Large intestine (tissue), 3 donors: ENCODE data around the gene IGSF9B. TPM values are rescaled to one million over a fixed set of nuclear protein-coding genes. Genes with fewer than 3 reads are reported as not detected.

Source experiments
- DNase-seq, 2 donors: peaks; one replicate each; pipeline versions ENCODE4 v3.0.0 to v3.0.0-alpha.2; 2013
- H3K27ac ChIP-seq: one replicate; pipeline ENCODE4 v1.5.1; 2013; ENCODE audit warnings: low read length
- H3K27me3 ChIP-seq: 2 replicates; pipeline ENCODE4 v1.6.1; 2013; ENCODE audit warnings: low read length; ENCODE audit not compliant: control insufficient read depth, insufficient read depth
- H3K36me3 ChIP-seq: 2 replicates; pipeline ENCODE4 v1.6.1; 2013; ENCODE audit warnings: low read length; ENCODE audit not compliant: control insufficient read depth, insufficient read depth
- H3K4me1 ChIP-seq: one replicate; pipeline ENCODE4 v1.6.1; 2013; ENCODE audit warnings: low read length; ENCODE audit not compliant: control insufficient read depth, insufficient read depth
- H3K4me3 ChIP-seq: one replicate; pipeline ENCODE4 v1.5.1; 2013; ENCODE audit warnings: low read length
- H3K9me3 ChIP-seq: one replicate; pipeline ENCODE4 v1.6.1; 2013; ENCODE audit warnings: mild to moderate bottlenecking, low read depth, low read length, moderate library complexity; ENCODE audit not compliant: control insufficient read depth
- WGBS: methylation state at CpG from one replicate; pipeline ENCODE4 v1.1.5; 2013; ENCODE audit warnings: low lambda C conversion rate; ENCODE audit not compliant: insufficient coverage; 5-methylcytosine and 5-hydroxymethylcytosine counted together
- polyA plus RNA-seq: library from polyadenylated mRNA; unstranded; fragments of 120-200 nt; gene quantifications from one replicate; pipeline ENCODE4 v1.2.1, GENCODE V29; 2013

IGSF9B gene
- polyA plus RNA-seq, 1 donor: 9.0 TPM

DNA sequence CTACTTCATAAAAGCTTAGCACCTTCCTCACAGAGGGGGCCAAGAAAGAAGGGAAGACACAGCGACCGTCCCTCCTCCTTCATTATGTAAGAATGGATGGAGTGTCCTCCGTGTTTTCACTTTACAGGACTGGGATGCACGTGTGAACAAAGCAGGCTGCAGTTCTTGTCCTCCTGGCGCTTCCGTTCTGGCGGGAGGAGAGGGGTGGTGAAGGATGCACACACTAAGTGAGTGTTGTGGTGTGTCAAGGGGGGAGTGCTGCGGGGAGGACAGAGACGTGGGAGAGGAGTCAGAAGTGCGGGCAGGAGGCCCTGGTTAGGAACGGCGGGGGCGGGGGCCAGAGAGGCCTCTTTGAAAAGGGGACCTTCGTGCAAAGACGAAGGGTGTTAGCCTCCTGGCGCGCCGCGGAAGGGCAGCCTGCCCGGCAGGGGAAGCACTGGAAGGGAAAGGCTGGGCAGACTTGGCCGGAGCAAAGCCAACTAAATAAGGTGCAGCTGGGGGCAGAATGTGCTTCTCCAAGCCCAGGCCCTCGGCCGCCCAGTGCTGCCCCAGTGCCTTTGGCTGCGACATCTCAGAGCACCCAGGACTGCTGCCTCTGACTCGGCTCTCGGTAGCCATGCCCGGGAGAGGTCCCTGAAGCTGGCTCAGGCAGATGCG lies 27.0 kb upstream of the IGSF9B start:
- no CpG with 5 or more reads among the region's 28 CpGs for WGBS
- no peak for DNase-seq
- Histone ChIP-seq H3K4me1 (no peaks in the 10 kb centered on the region), H3K27ac (no peak overlapping the region), H3K27me3 (peaks cover 9% of the 10 kb centered on the region), H3K36me3 (no peaks in the 10 kb centered on the region), H3K9me3 (no peaks in the 10 kb centered on the region), H3K4me3 (no peak overlapping the region)

DNA sequence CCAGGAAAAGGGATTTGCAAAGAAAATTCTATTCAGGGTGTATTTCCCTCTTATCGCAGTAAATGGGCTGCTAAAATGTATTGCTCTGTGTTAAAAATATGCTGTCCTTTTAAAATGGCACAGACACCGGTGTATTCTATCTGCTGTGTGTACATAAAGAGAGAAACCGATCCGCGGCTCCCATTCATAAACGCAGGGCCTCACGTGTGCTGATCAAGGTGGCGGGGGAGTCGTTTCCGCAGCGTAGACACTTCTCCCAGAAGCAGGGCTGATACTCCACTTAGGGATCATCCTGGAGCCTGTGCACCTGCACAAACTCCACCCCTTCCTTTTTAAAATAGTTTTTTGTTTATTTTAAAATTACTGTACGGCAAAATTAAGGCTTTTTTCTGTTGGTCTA lies 26.1 kb upstream of the IGSF9B start:
- no peak overlapping the region for H3K27ac ChIP-seq
- no peaks in the 10 kb centered on the region for H3K36me3 ChIP-seq
- H3K4me1 ChIP-seq: no peaks in the 10 kb centered on the region
- DNase-seq: no peak
- peaks cover 11% of the 10 kb centered on the region for H3K27me3 ChIP-seq
- no peaks in the 10 kb centered on the region for H3K9me3 ChIP-seq
- 43% methylated on average over 1 of the region's 12 CpGs for WGBS
- no peak overlapping the region for H3K4me3 ChIP-seq

DNA sequence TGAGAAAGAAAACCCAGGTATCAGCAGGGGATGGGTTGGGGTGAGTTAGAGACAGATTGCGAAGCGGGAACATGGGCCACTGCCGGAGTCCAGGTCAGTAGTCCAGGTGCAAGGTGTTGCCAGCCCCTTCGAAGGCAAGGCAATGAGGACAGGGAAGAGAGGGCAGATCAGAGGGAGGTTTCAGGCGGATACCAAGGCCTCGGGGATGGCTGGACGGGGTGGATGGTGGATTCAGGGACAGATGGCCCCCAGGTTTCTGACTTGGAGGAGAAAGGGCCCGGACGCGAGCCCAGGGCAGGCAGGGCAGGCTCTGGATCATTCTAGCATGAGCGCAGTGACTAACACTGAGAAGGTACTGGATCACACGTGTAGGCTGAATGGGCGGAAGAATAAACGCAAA lies 25.4 kb upstream of the IGSF9B start:
- no peak overlapping the region for H3K4me3 ChIP-seq
- 80% methylated on average over 1 of the region's 14 CpGs for WGBS
- H3K9me3 ChIP-seq: no peaks in the 10 kb centered on the region
- H3K27me3 ChIP-seq: peaks cover 17% of the 10 kb centered on the region
- no peak overlapping the region for H3K27ac ChIP-seq
- no peak for DNase-seq
- H3K36me3 ChIP-seq: no peaks in the 10 kb centered on the region
- H3K4me1 ChIP-seq: no peaks in the 10 kb centered on the region

DNA sequence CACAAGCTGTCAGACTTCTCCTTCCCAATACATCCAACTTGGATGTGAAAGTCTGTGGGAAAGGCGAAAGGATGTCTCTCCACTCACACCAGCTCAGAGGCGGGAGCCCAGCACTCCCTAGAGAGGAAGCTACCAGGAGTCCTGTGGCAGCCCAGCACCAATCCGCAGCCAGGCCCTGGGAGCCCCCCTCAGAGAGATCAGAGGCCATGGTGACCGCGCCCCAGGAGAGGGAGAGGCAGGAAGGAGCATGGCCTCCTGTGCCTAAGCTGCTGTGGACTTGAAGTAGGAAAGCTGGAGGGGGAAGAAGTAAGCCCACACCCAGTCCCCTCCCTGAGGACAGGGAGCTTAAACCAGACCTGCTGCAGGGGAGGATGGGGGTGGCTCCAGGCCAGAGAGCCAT lies 24.4 kb upstream of the IGSF9B start:
- no peak overlapping the region for H3K27ac ChIP-seq
- WGBS: no CpG with 5 or more reads among the region's 5 CpGs
- H3K4me1 ChIP-seq: no peaks in the 10 kb centered on the region

DNA sequence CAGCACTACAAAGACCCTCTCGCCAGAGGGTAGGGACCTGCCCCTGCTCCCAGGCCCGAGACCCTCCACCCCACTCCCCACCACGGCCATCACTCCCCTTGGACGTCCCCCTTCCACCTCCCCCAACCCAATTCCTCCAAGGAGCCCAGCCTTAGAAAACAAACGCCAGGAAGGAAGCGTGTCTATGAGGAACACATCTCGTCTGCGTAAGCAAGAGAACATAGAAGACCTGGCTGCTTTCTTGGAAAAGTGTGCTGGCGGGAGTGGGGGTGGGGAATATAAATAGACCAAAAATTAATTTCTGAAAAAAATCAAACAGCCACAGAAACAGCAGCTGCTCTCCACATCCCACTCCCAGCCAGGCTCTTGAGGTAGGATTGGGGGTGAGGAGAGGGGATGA lies 23.9 kb upstream of the IGSF9B start:
- no peaks in the 10 kb centered on the region for H3K9me3 ChIP-seq
- peaks cover 20% of the 10 kb centered on the region for H3K27me3 ChIP-seq
- WGBS: 80% methylated on average over 1 of the region's 9 CpGs
- no peak overlapping the region for H3K4me3 ChIP-seq
- no peaks in the 10 kb centered on the region for H3K36me3 ChIP-seq
- no peak for DNase-seq
- no peaks in the 10 kb centered on the region for H3K4me1 ChIP-seq
- no peak overlapping the region for H3K27ac ChIP-seq

More for the DNA sequence above, 24.4 kb upstream of the IGSF9B start:
- Histone ChIP-seq H3K4me3 (no peak overlapping the region), H3K27me3 (peaks cover 21% of the 10 kb centered on the region), H3K9me3 (no peaks in the 10 kb centered on the region), H3K36me3 (no peaks in the 10 kb centered on the region)
- DNase-seq: no peak

DNA sequence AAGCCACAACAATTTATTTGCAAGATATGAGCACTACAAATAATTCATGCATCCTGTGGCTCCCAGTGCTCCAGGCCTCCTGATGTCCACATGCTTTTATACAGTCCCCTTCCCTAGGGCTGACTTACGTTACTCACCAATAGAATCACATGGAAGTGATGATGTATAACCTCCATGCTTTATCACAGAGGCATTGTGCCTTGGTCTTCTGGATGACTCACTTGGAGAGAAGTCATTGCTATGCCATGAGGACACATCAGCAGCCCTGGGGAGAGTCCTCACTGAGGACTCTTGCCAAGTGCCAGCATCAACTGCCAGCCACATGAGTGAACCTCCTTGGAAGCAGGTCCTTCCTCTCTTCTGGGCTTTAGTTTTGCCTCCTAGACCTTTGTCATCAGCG lies 22.0 kb upstream of the IGSF9B start:
- no peak overlapping the region for H3K4me3 ChIP-seq
- H3K9me3 ChIP-seq: no peaks in the 10 kb centered on the region
- DNase-seq: no peak
- WGBS: no CpG with 5 or more reads among the region's 2 CpGs
- no peaks in the 10 kb centered on the region for H3K36me3 ChIP-seq
- peaks cover 24% of the 10 kb centered on the region for H3K27me3 ChIP-seq
- H3K4me1 ChIP-seq: no peaks in the 10 kb centered on the region
- no peak overlapping the region for H3K27ac ChIP-seq

DNA sequence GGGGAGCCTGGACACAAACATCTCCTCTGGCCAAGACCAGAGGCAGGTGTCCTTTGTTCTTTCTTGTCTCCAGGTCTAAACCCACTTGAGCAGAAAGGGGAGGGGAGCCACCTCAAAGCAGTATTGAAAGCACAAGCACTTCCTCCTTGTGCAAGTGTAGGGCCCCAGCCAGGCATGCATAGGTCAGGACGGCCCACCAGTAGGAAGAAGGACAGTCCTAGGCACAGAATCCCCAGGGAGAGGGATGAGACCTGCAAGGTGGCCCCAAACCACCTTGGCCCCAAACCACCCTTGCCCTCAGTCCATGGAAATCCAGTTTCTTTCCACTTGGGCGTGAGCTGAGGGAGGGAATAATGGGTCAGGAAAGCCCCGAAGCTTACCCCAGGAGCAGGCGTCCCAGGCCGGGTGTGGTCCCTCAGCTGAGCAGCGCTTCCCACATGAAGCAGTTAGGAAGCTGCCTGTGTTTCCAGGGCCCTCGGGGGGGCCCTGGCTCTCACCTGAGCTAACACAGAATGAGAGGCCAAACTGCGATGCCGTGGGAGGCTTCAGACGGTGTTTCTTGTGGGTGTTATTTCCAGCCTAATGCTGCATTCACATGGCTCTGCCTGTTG lies 20.4 kb upstream of the IGSF9B start:
- H3K36me3 ChIP-seq: no peaks in the 10 kb centered on the region
- no peak overlapping the region for H3K4me3 ChIP-seq
- no peak for DNase-seq
- no peak overlapping the region for H3K27ac ChIP-seq
- no peaks in the 10 kb centered on the region for H3K4me1 ChIP-seq
- no CpG with 5 or more reads among the region's 10 CpGs for WGBS
- H3K27me3 ChIP-seq: peaks cover 23% of the 10 kb centered on the region
- no peaks in the 10 kb centered on the region for H3K9me3 ChIP-seq

DNA sequence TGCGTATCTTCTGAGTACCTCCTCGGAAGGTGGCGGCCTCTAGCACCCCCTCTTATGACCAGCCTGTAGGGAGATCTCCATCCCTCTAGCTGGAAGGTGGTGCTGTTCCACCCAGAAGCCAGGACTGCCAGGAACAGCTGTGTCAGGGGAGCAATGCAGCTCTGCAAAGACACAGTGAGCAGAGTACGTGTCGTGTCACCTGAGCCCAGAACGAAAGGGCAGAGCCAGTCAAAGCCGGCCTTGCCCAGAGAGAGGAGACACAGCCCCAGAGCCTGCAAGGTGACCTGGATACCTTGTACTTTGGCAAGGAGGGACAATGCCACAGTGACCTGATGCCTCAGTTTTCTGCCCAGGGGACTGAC lies 18.7 kb upstream of the IGSF9B start:
- no peak overlapping the region for H3K27ac ChIP-seq
- H3K4me3 ChIP-seq: no peak overlapping the region
- no peak for DNase-seq
- WGBS: no CpG with 5 or more reads among the region's 7 CpGs
- H3K4me1 ChIP-seq: no peaks in the 10 kb centered on the region
- H3K27me3 ChIP-seq: peaks cover 18% of the 10 kb centered on the region
- no peaks in the 10 kb centered on the region for H3K36me3 ChIP-seq
- H3K9me3 ChIP-seq: no peaks in the 10 kb centered on the region

DNA sequence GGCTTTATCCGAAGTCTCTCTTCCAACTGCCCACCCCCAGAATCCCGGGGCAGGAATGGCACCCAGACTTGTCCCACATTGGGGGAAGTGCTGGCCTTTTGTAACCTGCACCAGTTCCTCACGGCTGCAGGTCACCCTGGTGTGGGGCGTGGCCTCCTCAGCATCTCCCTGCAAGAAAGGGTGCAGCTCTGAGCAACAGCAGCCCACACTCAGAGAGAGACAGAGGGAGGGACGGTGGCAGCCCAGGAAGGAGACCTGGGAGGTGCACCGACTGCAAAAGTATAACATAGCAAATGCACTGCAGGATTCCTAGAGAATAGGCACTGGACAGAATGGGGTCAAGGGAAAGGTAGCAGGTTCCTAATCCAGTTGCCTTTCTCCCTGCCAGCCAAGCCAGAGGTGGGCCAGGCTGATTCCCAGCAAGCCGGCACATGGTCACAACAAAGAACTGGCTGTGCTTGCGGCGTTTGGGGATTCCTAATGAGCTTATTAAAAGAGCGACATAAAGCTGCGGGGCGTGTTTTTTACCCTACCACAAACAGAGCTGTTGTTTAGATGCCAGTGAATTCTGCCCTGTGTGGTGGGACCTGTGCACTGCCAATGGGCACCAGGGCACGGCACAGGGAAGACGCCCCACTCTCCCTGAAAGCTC lies 18.2 kb upstream of the IGSF9B start:
- no CpG with 5 or more reads among the region's 14 CpGs for WGBS
- Histone ChIP-seq H3K4me3 (no peak overlapping the region), H3K36me3 (no peaks in the 10 kb centered on the region), H3K9me3 (no peaks in the 10 kb centered on the region), H3K4me1 (no peaks in the 10 kb centered on the region), H3K27ac (no peak overlapping the region), H3K27me3 (peaks cover 18% of the 10 kb centered on the region)
- no peak for DNase-seq

DNA sequence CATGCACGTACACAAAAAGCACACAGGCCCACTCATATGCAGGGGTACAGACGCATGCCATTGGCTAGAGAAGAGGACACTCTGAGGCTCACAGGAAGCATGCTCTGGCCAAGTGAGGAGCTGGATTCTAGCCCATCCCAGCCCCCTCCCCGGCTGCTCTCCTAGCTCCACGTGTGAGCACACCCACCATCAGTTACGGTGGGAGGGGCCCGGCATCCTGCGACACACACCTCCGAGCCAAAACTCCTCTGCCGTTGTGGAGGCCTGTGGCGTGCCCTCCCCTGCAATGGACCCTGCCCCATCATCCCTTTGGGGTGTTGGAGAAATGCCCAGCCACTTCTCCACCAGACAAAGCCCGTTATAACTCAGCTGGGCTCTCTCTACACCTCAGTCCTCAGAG lies 15.1 kb upstream of the IGSF9B start:
- no peak for DNase-seq
- Histone ChIP-seq H3K9me3 (no peaks in the 10 kb centered on the region), H3K27ac (no peak overlapping the region), H3K36me3 (no peaks in the 10 kb centered on the region), H3K4me1 (no peaks in the 10 kb centered on the region), H3K4me3 (no peak overlapping the region), H3K27me3 (peaks cover 28% of the 10 kb centered on the region)
- WGBS: no CpG with 5 or more reads among the region's 11 CpGs

DNA sequence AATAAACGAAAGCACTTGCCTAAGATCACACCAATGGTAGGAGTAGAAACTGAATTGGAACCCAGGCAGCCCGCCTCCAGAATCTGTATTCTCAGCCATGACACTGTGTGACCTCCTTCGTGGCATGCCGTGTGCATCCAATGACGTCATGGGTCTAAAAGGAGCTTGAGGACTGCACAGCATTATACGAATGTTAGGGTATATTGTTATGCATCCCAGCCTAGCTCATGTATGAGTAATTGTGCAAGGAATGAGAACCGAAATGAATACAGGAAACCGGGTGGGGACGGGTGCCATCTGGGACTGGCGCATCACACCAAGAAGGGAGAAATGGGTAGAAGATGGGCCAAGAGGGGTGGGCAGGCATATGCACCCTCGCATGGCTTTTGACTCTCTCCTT lies 12.3 kb upstream of the IGSF9B start:
- no peak for DNase-seq
- peaks cover 34% of the 10 kb centered on the region for H3K27me3 ChIP-seq
- no peaks in the 10 kb centered on the region for H3K4me1 ChIP-seq
- no peak overlapping the region for H3K4me3 ChIP-seq
- H3K9me3 ChIP-seq: no peaks in the 10 kb centered on the region
- 92% methylated on average over 2 of the region's 11 CpGs for WGBS
- no peak overlapping the region for H3K27ac ChIP-seq
- no peaks in the 10 kb centered on the region for H3K36me3 ChIP-seq
